Liver (tissue), 3 donors: ENCODE results near the gene TMEM107.

ENCODE experiments used
- CTCF ChIP-seq: fragments of 150-350 bp; IDR thresholded peaks from 2 replicates; pipeline ENCODE4 v1.5.1; 2017; ENCODE audit warnings: improper control_type of control experiment, low read depth, low read length; ENCODE audit not compliant: missing input control
- FOXA1 ChIP-seq: IDR thresholded peaks from 2 replicates; pipeline ENCODE4 v1.6.1; 2016; ENCODE audit warnings: antibody characterized with exemption
- NR2F2 ChIP-seq: IDR thresholded peaks from 2 replicates; pipeline ENCODE4 v1.6.1; 2016; ENCODE audit warnings: antibody characterized with exemption
- RAD21 ChIP-seq, 2 donors: IDR thresholded peaks; 2 replicates each; pipeline ENCODE4 v1.6.1; 2016; ENCODE audit warnings: antibody characterized with exemption in 2 of 2, mild to moderate bottlenecking in 2 of 2
- RXRA ChIP-seq, 2 donors: IDR thresholded peaks; 2 replicates each; pipeline ENCODE4 v1.6.1; 2017 to 2018; ENCODE audit warnings: antibody characterized with exemption in 2 of 2, mild to moderate bottlenecking in 1 of 2
- TAF1 ChIP-seq: conservative IDR thresholded peaks from 2 replicates; pipeline ENCODE4 v1.6.1; 2016; ENCODE audit warnings: antibody characterized with exemption, mild to moderate bottlenecking
- donor health status: healthy.
- donor health status: healthy.

GRCh38 chr17:8154608-8155155 lies 21.5 kb downstream of the TMEM107 start:
- no peak for TF ChIP-seq CTCF
- TF ChIP-seq TAF1, result peak; percentile 43
- no peak for TF ChIP-seq RAD21 (IDR thresholded peaks at IDR 0.05)
- no peak for TF ChIP-seq NR2F2
- TF ChIP-seq FOXA1, result no peak
- TF ChIP-seq RXRA (IDR thresholded peaks at IDR 0.05), result no peak
